ENCODE results near the gene MARK2. TPM values are rescaled to one million over a fixed set of nuclear protein-coding genes. Genes with fewer than 3 reads are reported as not detected.

The MARK2 gene
- polyA plus RNA-seq, 1 of the 3 experiments (the other 2 are of a cell fraction): 18.8 TPM

- Histone ChIP-seq H3F3A (replicated peaks; ENCODE audit: insufficient read depth) (peaks cover 9% of the 10 kb centered on the region), H3K9me2 (no peaks in the 10 kb centered on the region), H3K4me3 (ENCODE audit: low read depth in 2 of 2, low read length in 1 of 2) (no peak overlapping the region), H4K20me1 (ENCODE audit: insufficient read depth) (peaks cover 36% of the 10 kb centered on the region), H3K4me2 (no peak overlapping the region), H3K9ac (no peak overlapping the region), H3K27me3 (ENCODE audit: insufficient read depth) (no peaks in the 10 kb centered on the region), H3K79me2 (ENCODE audit: insufficient read depth) (peaks cover 94% of the 10 kb centered on the region), H3K4me1 (ENCODE audit: control insufficient read depth in 1 of 2, insufficient read depth in 2 of 2, low read depth in 1 of 2, low read length in 1 of 2) (peaks cover 0 to 8% of the 10 kb centered on the region in 2 experiments; a peak in 1 of 4 replicates), H3K27ac (ENCODE audit: low read depth in 2 of 2, low read length in 1 of 2) (no peak overlapping the region), H3K36me3 (replicated peaks in 1 of 2; ENCODE audit: control insufficient read depth in 1 of 2, insufficient read depth in 2 of 2, low read length in 1 of 2) (no peaks in the 10 kb centered on the region), H3K9me3 (no peaks in the 10 kb centered on the region), H2AFZ (ENCODE audit: low read depth) (no peak overlapping the region)
- no peak for TF ChIP-seq SIN3A (IDR thresholded peaks at IDR 0.05; ENCODE audit: borderline replicate concordance, low read depth, low read length)
- no peak for TF ChIP-seq CHD2 (IDR thresholded peaks at IDR 0.05; ENCODE audit: low read length, partially characterized antibody)
- TF ChIP-seq, protein P1, sequence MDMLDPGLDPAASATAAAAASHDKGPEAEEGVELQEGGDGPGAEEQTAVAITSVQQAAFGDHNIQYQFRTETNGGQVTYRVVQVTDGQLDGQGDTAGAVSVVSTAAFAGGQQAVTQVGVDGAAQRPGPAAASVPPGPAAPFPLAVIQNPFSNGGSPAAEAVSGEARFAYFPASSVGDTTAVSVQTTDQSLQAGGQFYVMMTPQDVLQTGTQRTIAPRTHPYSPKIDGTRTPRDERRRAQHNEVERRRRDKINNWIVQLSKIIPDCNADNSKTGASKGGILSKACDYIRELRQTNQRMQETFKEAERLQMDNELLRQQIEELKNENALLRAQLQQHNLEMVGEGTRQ (IDR thresholded peaks at IDR 0.05; ENCODE audit: borderline replicate concordance, low read depth, low read length): no peak
- TF ChIP-seq GATA2 (CRISPR knock-in tag; IDR thresholded peaks at IDR 0.05): no peak
- TF ChIP-seq EZH2phosphoT487 (IDR thresholded peaks at IDR 0.05; ENCODE audit: borderline replicate concordance, low read depth): no peak
- TF ChIP-seq, protein P2, sequence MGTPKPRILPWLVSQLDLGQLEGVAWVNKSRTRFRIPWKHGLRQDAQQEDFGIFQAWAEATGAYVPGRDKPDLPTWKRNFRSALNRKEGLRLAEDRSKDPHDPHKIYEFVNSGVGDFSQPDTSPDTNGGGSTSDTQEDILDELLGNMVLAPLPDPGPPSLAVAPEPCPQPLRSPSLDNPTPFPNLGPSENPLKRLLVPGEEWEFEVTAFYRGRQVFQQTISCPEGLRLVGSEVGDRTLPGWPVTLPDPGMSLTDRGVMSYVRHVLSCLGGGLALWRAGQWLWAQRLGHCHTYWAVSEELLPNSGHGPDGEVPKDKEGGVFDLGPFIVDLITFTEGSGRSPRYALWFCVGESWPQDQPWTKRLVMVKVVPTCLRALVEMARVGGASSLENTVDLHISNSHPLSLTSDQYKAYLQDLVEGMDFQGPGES (IDR thresholded peaks at IDR 0.05; ENCODE audit: low read depth, low read length): no peak
- TF ChIP-seq RCOR1 (IDR thresholded peaks at IDR 0.05; ENCODE audit: low read length): no peak
- TF ChIP-seq, protein P3, sequence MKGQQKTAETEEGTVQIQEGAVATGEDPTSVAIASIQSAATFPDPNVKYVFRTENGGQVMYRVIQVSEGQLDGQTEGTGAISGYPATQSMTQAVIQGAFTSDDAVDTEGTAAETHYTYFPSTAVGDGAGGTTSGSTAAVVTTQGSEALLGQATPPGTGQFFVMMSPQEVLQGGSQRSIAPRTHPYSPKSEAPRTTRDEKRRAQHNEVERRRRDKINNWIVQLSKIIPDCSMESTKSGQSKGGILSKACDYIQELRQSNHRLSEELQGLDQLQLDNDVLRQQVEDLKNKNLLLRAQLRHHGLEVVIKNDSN (IDR thresholded peaks at IDR 0.05; ENCODE audit: borderline replicate concordance, low read depth): no peak
- no peak for TF ChIP-seq MEF2A (IDR thresholded peaks at IDR 0.05; ENCODE audit: borderline replicate concordance, low read depth)
- TF ChIP-seq MAX (IDR thresholded peaks at IDR 0.05; ENCODE audit: low read depth): no peak
- TF ChIP-seq ELF1 (IDR thresholded peaks at IDR 0.05): no peak
- TF ChIP-seq YY1 (IDR thresholded peaks at IDR 0.05; ENCODE audit: low read depth): no peak
- no peak for TF ChIP-seq FOSL2 (IDR thresholded peaks at IDR 0.05; ENCODE audit: borderline replicate concordance, low read depth)
- TF ChIP-seq FOXM1 (IDR thresholded peaks at IDR 0.05; ENCODE audit: low read depth): no peak
- no peak for TF ChIP-seq NRF1 (IDR thresholded peaks at IDR 0.05; ENCODE audit: low read depth, low read length)
- TF ChIP-seq EP300 (IDR thresholded peaks at IDR 0.05; ENCODE audit: borderline replicate concordance in 1 of 2, low read depth in 1 of 2, low read length in 1 of 2): no peak
- TF ChIP-seq TAF1 (IDR thresholded peaks at IDR 0.05; ENCODE audit: borderline replicate concordance, low read depth, low read length): no peak
- ChIA-PET CTCF (interaction anchor here (0.7 to 3.1 kb wide), 3 partner anchors 9 to 51 kb away, joined by 3 to 8 read pairs (median 4); no protein-coding TSS in a partner anchor), POLR2A (no interaction called here)
- DNase-seq: no peak
- WGBS (ENCODE audit: low lambda C conversion rate): 95% methylated on average over 2 of the region's 2 CpGs
Observed at GRCh38 chr11:63855975-63856374, 17.1 kb downstream of the MARK2 start.

Measured in SK-N-SH (cell line).